Left ventricle myocardium inferior (tissue), 1 donor: ENCODE data around the gene SLC2A14. TPM values are rescaled to one million over a fixed set of nuclear protein-coding genes. Genes with fewer than 3 reads are reported as not detected.

Experiments
- DNase-seq: peaks from one replicate; pipeline ENCODE4 v3.0.0-alpha.2; 2020
- H3K27ac ChIP-seq: fragments of 200-600 bp; replicated peaks from 2 replicates; pipeline ENCODE4 v1.8.0; 2021
- H3K27me3 ChIP-seq: fragments of 200-600 bp; 2 replicates; pipeline ENCODE4 v1.8.0; 2021; ENCODE audit warnings: low read depth
- H3K36me3 ChIP-seq: fragments of 200-600 bp; 2 replicates; pipeline ENCODE4 v1.8.0; 2021
- H3K4me1 ChIP-seq: fragments of 200-600 bp; 2 replicates; pipeline ENCODE4 v1.8.0; 2021
- H3K4me3 ChIP-seq: fragments of 200-600 bp; 2 replicates; pipeline ENCODE4 v1.8.0; 2021; ENCODE audit warnings: mild to moderate bottlenecking, moderate library complexity
- H3K9me3 ChIP-seq: fragments of 200-600 bp; replicated peaks from 2 replicates; pipeline ENCODE4 v1.8.0; 2021
- CTCF ChIP-seq: fragments of 200-600 bp; IDR thresholded peaks from 2 replicates; pipeline ENCODE4 v1.8.0; 2021; ENCODE audit warnings: antibody characterized with exemption, mild to moderate bottlenecking, borderline replicate concordance
- intact Hi-C: fragments of 100-400 bp; cut with micrococcal nuclease; formaldehyde crosslinking; loops from one replicate; pipeline ENCODE4 v1.11.0; 2022
- total RNA-seq: library from RNA; stranded (reverse); fragmentation: NEBNext Ultra II Directional; extraction: Animal tissue kit (Norgen Biotek cat#: 25700); gene quantifications from one replicate; pipeline ENCODE4 v1.2.1, GENCODE V29; 2021
- donor health status: DM: no; HTN: yes; CAD: no; lungs with severe emphysema.

Gene SLC2A14
- total RNA-seq, 1 donor from 2014 or later: not detected

- H3K4me1 ChIP-seq: no peaks in the 10 kb centered on the region
- H3K27ac ChIP-seq: no peak overlapping the region
- no peak for DNase-seq
- no peaks in the 10 kb centered on the region for H3K36me3 ChIP-seq
- H3K9me3 ChIP-seq: no peaks in the 10 kb centered on the region
- intact Hi-C loops: no loop called here
- H3K27me3 ChIP-seq: no peaks in the 10 kb centered on the region
- TF ChIP-seq CTCF: no peak
- no peak overlapping the region for H3K4me3 ChIP-seq
These were observed 102.7 kb downstream of the SLC2A14 start for GRCh38 chr12:7769999-7770398.

Other genes starting within 250 kb of the SLC2A14 start
- gene APOBEC1, start 207.0 kb downstream of the SLC2A14 start, total RNA-seq: not detected
- gene GDF3, start 177.1 kb downstream of the SLC2A14 start, total RNA-seq: 0.19 TPM
- not detected for gene DPPA3, start 161.5 kb downstream of the SLC2A14 start, total RNA-seq
- gene CLEC4C, start 125.5 kb downstream of the SLC2A14 start, total RNA-seq: not detected
- not detected for gene NANOGNB, start 107.7 kb downstream of the SLC2A14 start, total RNA-seq
- not detected for gene NANOG, start 83.5 kb downstream of the SLC2A14 start, total RNA-seq
- gene SLC2A3, start 63.3 kb upstream of the SLC2A14 start, total RNA-seq: 13.7 TPM
- 22.1 TPM for gene FOXJ2, start 159.8 kb upstream of the SLC2A14 start, total RNA-seq
- 5.5 TPM for gene C3AR1, start 193.4 kb upstream of the SLC2A14 start, total RNA-seq
- gene NECAP1, start 209.4 kb upstream of the SLC2A14 start, total RNA-seq: 15.4 TPM